ENCODE measurements around the gene ELOA2. TPM values are rescaled to one million over a fixed set of nuclear protein-coding genes. Genes with fewer than 3 reads are reported as not detected.

Gene ELOA2
- total and polyA plus RNA-seq, 2 of the 4 experiments (the other 2 are of a cell fraction) = not detected

DNA sequence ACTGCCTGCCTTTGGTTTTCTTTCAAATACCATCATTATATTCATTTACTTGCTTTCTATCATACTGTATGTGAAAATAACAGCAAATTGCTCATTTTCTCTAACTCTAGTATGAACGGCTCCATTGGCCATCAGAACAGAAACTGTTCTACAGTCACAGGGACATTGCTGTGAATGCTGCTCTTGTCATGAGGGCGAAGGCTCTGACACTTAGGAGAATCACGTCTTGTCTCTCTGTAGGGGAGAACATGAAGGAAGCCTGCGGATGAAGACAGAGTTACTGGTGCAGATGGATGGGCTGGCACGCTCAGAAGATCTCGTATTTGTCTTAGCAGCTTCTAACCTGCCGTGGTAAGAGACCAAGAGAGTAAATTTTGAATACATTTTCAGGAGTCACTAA lies 41.7 kb upstream of the ELOA2 start:
- H3K4me3 ChIP-seq (ENCODE audit: insufficient read depth, low read depth, low read length) = no peak overlapping the region
- H3K27me3 ChIP-seq (ENCODE audit: control insufficient read depth, insufficient read depth, low read length) = no peaks in the 10 kb centered on the region
- H3K27ac ChIP-seq (ENCODE audit: insufficient read depth, low read length) = no peak overlapping the region
- H3K4me2 ChIP-seq (ENCODE audit: low read depth, low read length) = no peak overlapping the region
- H3K36me3 ChIP-seq (ENCODE audit: control insufficient read depth, insufficient read depth, low read length) = no peaks in the 10 kb centered on the region
- H3K23ac ChIP-seq (ENCODE audit: low read depth, low read length) = no peak overlapping the region
- no peaks in the 10 kb centered on the region for H3K4me1 ChIP-seq (ENCODE audit: control insufficient read depth, insufficient read depth, low read length)
- no peak overlapping the region for H3K18ac ChIP-seq (ENCODE audit: low read depth, low read length)
- no peaks in the 10 kb centered on the region for H3K79me1 ChIP-seq (ENCODE audit: low read depth in 1 of 2, low read length in 2 of 2)
- intact Hi-C loops (cut with micrococcal nuclease) (no loop called here), dilution Hi-C loops (cut with HindIII; ENCODE audit: low sequenced_read_pairs, unreplicated experiment) (no loop called here), in situ Hi-C loops (cut with MboI; ENCODE audit: low sequenced_read_pairs) (no loop called here)
- no peak overlapping the region for H2BK120ac ChIP-seq (ENCODE audit: low read depth, low read length)
- no peaks in the 10 kb centered on the region for H3K9me1 ChIP-seq (ENCODE audit: insufficient read depth, low read length)
- H2AFZ ChIP-seq (replicated peaks; ENCODE audit: low read length, poor library complexity) = no peak overlapping the region
- no peak overlapping the region for H2AK9ac ChIP-seq (replicated peaks; ENCODE audit: low read depth, low read length, poor library complexity)
- H2BK5ac ChIP-seq (ENCODE audit: low read depth, low read length, poor library complexity, severe bottlenecking) = no peak overlapping the region
- H3K4ac ChIP-seq (ENCODE audit: low read depth, low read length) = no peak overlapping the region
- H4K5ac ChIP-seq (ENCODE audit: low read depth, low read length) = no peak overlapping the region
- H3K56ac ChIP-seq (ENCODE audit: extremely low read depth, insufficient read depth, low read length) = no peak overlapping the region
- H2BK20ac ChIP-seq (ENCODE audit: low read depth, low read length) = no peak overlapping the region
- BruUV-seq (replicated peaks) = no TSS peak
- CTCF ChIA-PET = no interaction called here
- H3K14ac ChIP-seq (replicated peaks; ENCODE audit: low read depth, low read length) = no peak overlapping the region
- H4K91ac ChIP-seq (ENCODE audit: insufficient read depth, low read depth, low read length) = no peak overlapping the region
- 60% methylated on average over 1 of the region's 7 CpGs; no CpG with 5 or more reads in 1 of the 2 experiments for WGBS, 2 experiments (ENCODE audit: extremely low coverage in 2 of 2, insufficient read length in 1 of 2)
- POLR2A ChIA-PET (ENCODE audit: unreplicated experiment) = no interaction called here
- no peaks in the 10 kb centered on the region for H4K20me1 ChIP-seq (ENCODE audit: insufficient read depth, low read length)
- TF ChIP-seq, protein P1, sequence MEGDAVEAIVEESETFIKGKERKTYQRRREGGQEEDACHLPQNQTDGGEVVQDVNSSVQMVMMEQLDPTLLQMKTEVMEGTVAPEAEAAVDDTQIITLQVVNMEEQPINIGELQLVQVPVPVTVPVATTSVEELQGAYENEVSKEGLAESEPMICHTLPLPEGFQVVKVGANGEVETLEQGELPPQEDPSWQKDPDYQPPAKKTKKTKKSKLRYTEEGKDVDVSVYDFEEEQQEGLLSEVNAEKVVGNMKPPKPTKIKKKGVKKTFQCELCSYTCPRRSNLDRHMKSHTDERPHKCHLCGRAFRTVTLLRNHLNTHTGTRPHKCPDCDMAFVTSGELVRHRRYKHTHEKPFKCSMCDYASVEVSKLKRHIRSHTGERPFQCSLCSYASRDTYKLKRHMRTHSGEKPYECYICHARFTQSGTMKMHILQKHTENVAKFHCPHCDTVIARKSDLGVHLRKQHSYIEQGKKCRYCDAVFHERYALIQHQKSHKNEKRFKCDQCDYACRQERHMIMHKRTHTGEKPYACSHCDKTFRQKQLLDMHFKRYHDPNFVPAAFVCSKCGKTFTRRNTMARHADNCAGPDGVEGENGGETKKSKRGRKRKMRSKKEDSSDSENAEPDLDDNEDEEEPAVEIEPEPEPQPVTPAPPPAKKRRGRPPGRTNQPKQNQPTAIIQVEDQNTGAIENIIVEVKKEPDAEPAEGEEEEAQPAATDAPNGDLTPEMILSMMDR (conservative IDR thresholded peaks at IDR 0.05; ENCODE audit: low read depth, low read length) = no peak
- DNase-seq = no peak
- H2AK5ac ChIP-seq (ENCODE audit: low read depth, low read length) = no peak overlapping the region
- no peaks in the 10 kb centered on the region for H3K9me3 ChIP-seq (ENCODE audit: control insufficient read depth, insufficient read depth, low read length)
- no peak overlapping the region for H3K9ac ChIP-seq (ENCODE audit: low read depth, low read length)
- no peak overlapping the region for H4K8ac ChIP-seq (ENCODE audit: low read depth in 2 of 2, low read length in 2 of 2)
- no peak for ATAC-seq (ENCODE audit: low read depth)
- H2BK15ac ChIP-seq (ENCODE audit: low read depth, low read length) = no peak overlapping the region

Measured in IMR-90 (cell line).